Measurements from ENCODE around the gene CPXM2.

Gene CPXM2

DNA sequence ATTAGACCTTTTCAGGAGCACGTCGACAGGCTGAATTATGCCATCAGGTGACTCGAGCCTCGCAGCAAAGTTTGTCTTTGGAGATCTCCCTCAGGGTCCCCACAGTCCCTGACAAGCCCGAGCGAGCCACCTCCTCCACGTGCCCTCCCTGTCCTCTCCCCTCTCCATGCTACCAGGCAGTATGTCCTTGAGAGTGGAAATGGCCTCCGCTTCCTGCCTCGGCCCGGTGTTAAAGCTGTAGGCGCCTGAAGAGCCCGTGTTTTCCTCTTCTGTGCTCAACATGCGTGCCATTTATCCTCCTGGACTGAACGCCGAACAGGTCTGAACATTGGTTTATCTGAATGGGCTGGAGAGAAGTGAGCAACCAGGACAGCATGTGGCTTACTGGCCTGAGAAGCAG, 142.9 kb downstream of the CPXM2 start:
- H3K4me2 ChIP-seq: no peak overlapping the region
- no peak overlapping the region for H3K4me3 ChIP-seq (IDR thresholded peaks at IDR 0.05; ENCODE audit: insufficient read depth, low read depth, low read length)
- no peaks in the 10 kb centered on the region for H4K20me1 ChIP-seq (ENCODE audit: insufficient read depth)
- no peak overlapping the region for H3K9ac ChIP-seq
- no peaks in the 10 kb centered on the region for H3K79me2 ChIP-seq (ENCODE audit: insufficient read depth, low read depth)
- H3K27me3 ChIP-seq (ENCODE audit: insufficient read depth, low read depth): no peaks in the 10 kb centered on the region
- no peak for TF ChIP-seq CTCF (conservative IDR thresholded peaks at IDR 0.05; ENCODE audit: low read depth, low read length)
- no peak overlapping the region for H2AFZ ChIP-seq (ENCODE audit: low read depth)
- H3K4me1 ChIP-seq (ENCODE audit: low read depth, poor library complexity, severe bottlenecking): no peaks in the 10 kb centered on the region
- H3K36me3 ChIP-seq (ENCODE audit: insufficient read depth): no peaks in the 10 kb centered on the region
- H3K27ac ChIP-seq: no peak overlapping the region

DNA sequence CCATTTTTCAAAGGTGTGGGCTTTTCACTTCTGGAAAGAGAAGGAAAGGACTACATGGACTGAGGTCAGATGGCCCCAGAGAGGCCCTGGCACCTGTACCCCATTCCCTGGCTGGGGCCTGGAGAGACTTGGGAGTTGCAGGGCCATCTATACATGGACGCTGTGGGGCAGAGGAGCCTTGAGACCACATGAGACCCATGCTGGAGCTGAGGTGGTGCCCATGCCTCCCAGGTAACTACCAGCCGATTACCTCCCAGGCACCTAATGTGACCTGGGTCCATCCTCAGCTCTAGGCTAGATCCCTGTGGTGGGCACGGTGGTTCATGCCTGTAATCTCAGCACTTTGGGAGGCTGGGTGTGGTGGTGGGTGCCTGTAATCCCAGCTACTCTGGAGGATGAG, 144.2 kb downstream of the CPXM2 start:
- no peaks in the 10 kb centered on the region for H3K79me2 ChIP-seq (ENCODE audit: insufficient read depth, low read depth)
- no peak overlapping the region for H3K27ac ChIP-seq
- H3K4me2 ChIP-seq: no peak overlapping the region
- TF ChIP-seq CTCF (conservative IDR thresholded peaks at IDR 0.05; ENCODE audit: low read depth, low read length): no peak
- no peaks in the 10 kb centered on the region for H4K20me1 ChIP-seq (ENCODE audit: insufficient read depth)
- no peak overlapping the region for H2AFZ ChIP-seq (ENCODE audit: low read depth)
- no peak overlapping the region for H3K4me3 ChIP-seq (IDR thresholded peaks at IDR 0.05; ENCODE audit: insufficient read depth, low read depth, low read length)
- H3K27me3 ChIP-seq (ENCODE audit: insufficient read depth, low read depth): no peaks in the 10 kb centered on the region
- H3K4me1 ChIP-seq (ENCODE audit: low read depth, poor library complexity, severe bottlenecking): no peaks in the 10 kb centered on the region
- no peak overlapping the region for H3K9ac ChIP-seq
- H3K36me3 ChIP-seq (ENCODE audit: insufficient read depth): no peaks in the 10 kb centered on the region

- H3K4me3 ChIP-seq (IDR thresholded peaks at IDR 0.05; ENCODE audit: insufficient read depth, low read depth, low read length): no peak overlapping the region
- TF ChIP-seq CTCF (conservative IDR thresholded peaks at IDR 0.05; ENCODE audit: low read depth, low read length): no peak
- no peaks in the 10 kb centered on the region for H3K79me2 ChIP-seq (ENCODE audit: insufficient read depth, low read depth)
- no peaks in the 10 kb centered on the region for H3K4me1 ChIP-seq (ENCODE audit: low read depth, poor library complexity, severe bottlenecking)
- no peak overlapping the region for H3K4me2 ChIP-seq
- H2AFZ ChIP-seq (ENCODE audit: low read depth): no peak overlapping the region
- no peaks in the 10 kb centered on the region for H3K36me3 ChIP-seq (ENCODE audit: insufficient read depth)
- no peak overlapping the region for H3K9ac ChIP-seq
- H4K20me1 ChIP-seq (ENCODE audit: insufficient read depth): no peaks in the 10 kb centered on the region
- H3K27me3 ChIP-seq (ENCODE audit: insufficient read depth, low read depth): no peaks in the 10 kb centered on the region
- H3K27ac ChIP-seq: no peak overlapping the region
Observed at GRCh38 chr10:123746942-123747341, 144.7 kb downstream of the CPXM2 start.

- Histone ChIP-seq H3K4me1 (ENCODE audit: low read depth, poor library complexity, severe bottlenecking) (no peaks in the 10 kb centered on the region), H3K27me3 (ENCODE audit: insufficient read depth, low read depth) (no peaks in the 10 kb centered on the region), H3K79me2 (ENCODE audit: insufficient read depth, low read depth) (no peaks in the 10 kb centered on the region)
Observed at GRCh38 chr10:123746520-123746919, 145.1 kb downstream of the CPXM2 start.

More at GRCh38 chr10:123746520-123746919, 145.1 kb downstream of the CPXM2 start:
- H3K4me3 ChIP-seq (IDR thresholded peaks at IDR 0.05; ENCODE audit: insufficient read depth, low read depth, low read length): no peak overlapping the region
- no peaks in the 10 kb centered on the region for H3K36me3 ChIP-seq (ENCODE audit: insufficient read depth)
- no peak overlapping the region for H3K27ac ChIP-seq
- no peak for TF ChIP-seq CTCF (conservative IDR thresholded peaks at IDR 0.05; ENCODE audit: low read depth, low read length)
- H3K9ac ChIP-seq: no peak overlapping the region
- no peak overlapping the region for H3K4me2 ChIP-seq
- H4K20me1 ChIP-seq (ENCODE audit: insufficient read depth): no peaks in the 10 kb centered on the region
- H2AFZ ChIP-seq (ENCODE audit: low read depth): no peak overlapping the region

Measured in KMS-11 (cell line).